Left forelimb (tissue), 1 donor: ENCODE measurements around the gene ALDH1L1.

Experiments used
- DNase-seq: peaks from one replicate; pipeline ENCODE4 v3.0.0-alpha.2; 2018; ENCODE audit warnings: low spot score

The ALDH1L1 gene

DNA sequence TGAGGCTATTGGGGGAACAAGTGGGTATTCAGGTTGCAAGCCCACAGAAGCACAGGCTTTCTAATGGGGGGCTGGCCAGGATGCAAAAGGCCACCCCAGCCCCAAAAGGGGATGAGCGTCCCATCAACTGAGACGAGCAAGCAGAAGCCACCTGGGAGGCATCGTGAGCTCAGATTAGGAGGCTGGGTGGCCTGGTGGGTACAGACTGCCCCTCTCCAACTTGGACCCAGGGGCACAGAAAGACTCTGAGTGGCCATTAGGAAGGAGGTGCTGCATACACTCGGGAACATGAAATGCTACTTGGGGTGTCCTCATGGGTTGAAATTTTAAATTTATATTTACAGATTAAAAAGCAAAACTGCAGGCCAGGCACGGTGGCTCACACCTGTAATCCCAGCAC is 125.5 kb downstream of the ALDH1L1 start:
- DNase-seq, result no peak

DNA sequence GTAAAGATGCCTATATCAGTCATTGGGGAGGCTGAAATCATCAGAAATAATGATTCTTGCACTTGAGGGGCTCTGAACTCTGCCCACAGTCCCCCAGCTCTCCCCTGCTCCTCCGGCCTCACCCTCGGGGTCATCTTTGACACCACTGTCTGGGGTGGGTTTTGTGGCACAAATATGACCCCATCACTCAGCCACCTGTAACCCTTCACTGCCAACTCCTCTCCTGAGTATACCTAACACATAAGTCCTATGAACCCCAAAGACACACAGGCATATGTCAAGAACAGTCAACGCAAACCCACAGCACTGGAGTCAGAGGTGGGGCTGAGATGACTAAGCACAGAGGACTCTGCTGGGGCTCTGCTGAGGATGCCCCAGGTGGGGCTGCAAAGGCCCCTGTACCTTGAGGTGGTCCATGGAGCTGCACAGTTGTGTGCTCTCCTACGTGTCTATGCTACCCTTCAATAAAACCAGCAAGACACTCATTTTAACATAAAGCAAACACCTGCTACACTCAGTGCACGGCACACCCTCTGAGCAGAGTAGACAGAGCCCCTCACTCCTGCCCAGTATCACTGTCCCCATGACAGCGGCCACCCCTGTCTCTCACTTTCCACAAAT is 126.3 kb downstream of the ALDH1L1 start:
- no peak for DNase-seq
